ENCODE measurements around the gene TXNRD1. TPM values are rescaled to one million over a fixed set of nuclear protein-coding genes. Genes with fewer than 3 reads are reported as not detected.
"Not testable (repeated sequence)": the region's sequence is repeated elsewhere in the genome, so short reads cannot be mapped to it uniquely, and the experiment has no call there.

Gene TXNRD1
- total and polyA plus RNA-seq, 4 donors, result 48.3 to 81.6 (median 65.4) TPM

- DNase-seq (ENCODE audit: low read depth in 4 of 6, low spot score in 6 of 6), result peak in 1 of 6 donors; percentile 69
- Histone ChIP-seq H3K4me3 (ENCODE audit: low read depth, low read length) (no peak overlapping the region), H3K27ac (ENCODE audit: low read depth, low read length) (no peak overlapping the region), H3K27me3 (ENCODE audit: control insufficient read depth, insufficient read depth, low read length) (no peaks in the 10 kb centered on the region), H3K36me3 (ENCODE audit: control insufficient read depth, insufficient read depth, low read length) (no peaks in the 10 kb centered on the region), H3K4me1 (ENCODE audit: control insufficient read depth, insufficient read depth, low read length) (peaks cover 14% of the 10 kb centered on the region), H3K9me3 (ENCODE audit: control insufficient read depth, insufficient read depth, low read length) (no peaks in the 10 kb centered on the region)
- no CpG with 5 or more reads among the region's 2 CpGs for WGBS (ENCODE audit: insufficient coverage)
These were observed 165.8 kb downstream of the TXNRD1 start for GRCh38 chr12:104381341-104381730.

DNA sequence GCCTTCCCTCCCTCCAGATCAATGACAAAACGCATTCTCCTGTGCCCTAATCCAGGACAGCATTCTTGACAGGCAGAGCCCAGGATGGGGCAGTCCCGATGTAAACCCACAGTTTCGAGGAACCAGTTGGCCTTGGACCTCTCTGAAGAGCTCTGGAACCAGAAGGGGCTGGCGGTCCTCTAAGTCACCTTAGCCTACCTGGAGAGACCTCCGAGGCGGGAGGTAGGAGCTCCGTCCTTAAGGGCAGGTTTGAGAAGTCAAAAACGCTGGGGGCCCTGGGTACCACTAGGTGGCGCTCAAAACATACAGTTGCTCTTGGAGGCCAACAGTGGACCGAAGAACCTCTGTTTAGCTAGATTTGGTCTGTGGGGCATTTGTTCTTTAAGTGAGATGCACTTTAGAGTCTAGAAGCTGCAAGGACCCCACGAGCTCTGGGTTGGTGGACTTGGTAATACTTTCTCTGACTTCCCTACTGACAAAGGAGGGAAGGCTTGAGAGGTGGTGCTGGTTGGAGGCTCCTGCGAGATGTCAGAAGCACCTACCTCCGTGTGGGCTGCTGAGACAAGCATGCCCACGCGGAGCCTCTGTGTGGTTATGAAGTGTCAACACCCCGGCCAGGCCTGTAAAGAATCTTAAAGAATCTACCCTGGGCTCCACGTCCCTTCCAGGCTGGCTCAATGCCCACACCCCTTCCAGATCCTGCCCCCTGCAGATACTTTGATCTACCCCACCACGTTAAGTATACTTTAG is 166.3 kb downstream of the TXNRD1 start:
- H3K27ac ChIP-seq (ENCODE audit: low read depth, low read length), result no peak overlapping the region

GRCh38 chr12:104384141-104384880 is 168.7 kb downstream of the TXNRD1 start:
- no peak for DNase-seq (ENCODE audit: low read depth in 4 of 6, low spot score in 6 of 6)
- Histone ChIP-seq H3K4me1 (ENCODE audit: control insufficient read depth, insufficient read depth, low read length) (peaks cover 10% of the 10 kb centered on the region), H3K27ac (ENCODE audit: low read depth, low read length) (no peak overlapping the region), H3K36me3 (ENCODE audit: control insufficient read depth, insufficient read depth, low read length) (no peaks in the 10 kb centered on the region), H3K4me3 (ENCODE audit: low read depth, low read length) (no peak overlapping the region), H3K27me3 (ENCODE audit: control insufficient read depth, insufficient read depth, low read length) (no peaks in the 10 kb centered on the region), H3K9me3 (ENCODE audit: control insufficient read depth, insufficient read depth, low read length) (no peaks in the 10 kb centered on the region)
- WGBS (ENCODE audit: insufficient coverage), result no CpG with 5 or more reads among the region's 6 CpGs

More for the DNA sequence above, 166.3 kb downstream of the TXNRD1 start:
- peaks cover 9% of the 10 kb centered on the region for H3K4me1 ChIP-seq (ENCODE audit: control insufficient read depth, insufficient read depth, low read length)
- peak; percentile 67 to 95 (median 76) for DNase-seq (ENCODE audit: low read depth in 4 of 6, low spot score in 6 of 6)
- no peaks in the 10 kb centered on the region for H3K9me3 ChIP-seq (ENCODE audit: control insufficient read depth, insufficient read depth, low read length)
- H3K27me3 ChIP-seq (ENCODE audit: control insufficient read depth, insufficient read depth, low read length), result no peaks in the 10 kb centered on the region
- no peaks in the 10 kb centered on the region for H3K36me3 ChIP-seq (ENCODE audit: control insufficient read depth, insufficient read depth, low read length)
- H3K4me3 ChIP-seq (ENCODE audit: low read depth, low read length), result no peak overlapping the region
- 11% methylated on average over 12 of the region's 18 CpGs for WGBS (ENCODE audit: insufficient coverage)

GRCh38 chr12:104385510-104385909 is 169.9 kb downstream of the TXNRD1 start:
- WGBS (ENCODE audit: insufficient coverage), result no CpG with 5 or more reads among the region's 1 CpG
- Histone ChIP-seq H3K27me3 (ENCODE audit: control insufficient read depth, insufficient read depth, low read length) (no peaks in the 10 kb centered on the region), H3K4me3 (ENCODE audit: low read depth, low read length) (no peak overlapping the region), H3K4me1 (ENCODE audit: control insufficient read depth, insufficient read depth, low read length) (peaks cover 10% of the 10 kb centered on the region), H3K9me3 (ENCODE audit: control insufficient read depth, insufficient read depth, low read length) (no peaks in the 10 kb centered on the region), H3K27ac (ENCODE audit: low read depth, low read length) (no peak overlapping the region), H3K36me3 (ENCODE audit: control insufficient read depth, insufficient read depth, low read length) (no peaks in the 10 kb centered on the region)
- no peak for DNase-seq (ENCODE audit: low read depth in 4 of 6, low spot score in 6 of 6)

GRCh38 chr12:104386461-104386860 is 170.9 kb downstream of the TXNRD1 start:
- H3K4me1 ChIP-seq (ENCODE audit: control insufficient read depth, insufficient read depth, low read length), result peaks cover 10% of the 10 kb centered on the region
- H3K27me3 ChIP-seq (ENCODE audit: control insufficient read depth, insufficient read depth, low read length), result no peaks in the 10 kb centered on the region
- H3K4me3 ChIP-seq (ENCODE audit: low read depth, low read length), result no peak overlapping the region
- H3K9me3 ChIP-seq (ENCODE audit: control insufficient read depth, insufficient read depth, low read length), result no peaks in the 10 kb centered on the region
- no peaks in the 10 kb centered on the region for H3K36me3 ChIP-seq (ENCODE audit: control insufficient read depth, insufficient read depth, low read length)
- H3K27ac ChIP-seq (ENCODE audit: low read depth, low read length), result no peak overlapping the region
- WGBS (ENCODE audit: insufficient coverage), result 100% methylated on average over 1 of the region's 3 CpGs
- DNase-seq (ENCODE audit: low read depth in 4 of 6, low spot score in 6 of 6), result no peak

DNA sequence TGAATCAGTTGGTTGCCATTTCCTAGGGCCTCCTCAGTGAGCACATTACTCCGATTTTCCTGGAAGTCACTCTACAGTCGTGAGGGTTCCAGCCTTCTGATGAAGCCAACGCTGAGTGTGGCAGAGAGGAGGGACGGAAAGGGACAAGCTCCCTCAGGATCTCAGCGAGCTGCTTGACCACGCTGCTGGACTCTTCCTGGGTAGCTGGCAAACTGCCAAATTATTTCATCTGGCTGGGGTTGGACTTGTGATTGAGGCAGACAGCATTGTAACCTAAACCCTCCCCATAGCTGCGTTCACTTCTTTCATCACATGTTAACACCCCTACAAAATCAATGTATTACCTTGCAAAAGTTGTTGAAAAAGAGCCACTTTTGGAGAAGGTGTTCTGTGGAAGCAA is 171.6 kb downstream of the TXNRD1 start:
- Histone ChIP-seq H3K4me1 (ENCODE audit: control insufficient read depth, insufficient read depth, low read length) (peaks cover 5% of the 10 kb centered on the region), H3K27ac (ENCODE audit: low read depth, low read length) (no peak overlapping the region), H3K9me3 (ENCODE audit: control insufficient read depth, insufficient read depth, low read length) (no peaks in the 10 kb centered on the region), H3K4me3 (ENCODE audit: low read depth, low read length) (no peak overlapping the region), H3K27me3 (ENCODE audit: control insufficient read depth, insufficient read depth, low read length) (no peaks in the 10 kb centered on the region), H3K36me3 (ENCODE audit: control insufficient read depth, insufficient read depth, low read length) (no peaks in the 10 kb centered on the region)
- no peak for DNase-seq (ENCODE audit: low read depth in 4 of 6, low spot score in 6 of 6)
- WGBS (ENCODE audit: insufficient coverage), result 47% methylated on average over 6 of the region's 7 CpGs

DNA sequence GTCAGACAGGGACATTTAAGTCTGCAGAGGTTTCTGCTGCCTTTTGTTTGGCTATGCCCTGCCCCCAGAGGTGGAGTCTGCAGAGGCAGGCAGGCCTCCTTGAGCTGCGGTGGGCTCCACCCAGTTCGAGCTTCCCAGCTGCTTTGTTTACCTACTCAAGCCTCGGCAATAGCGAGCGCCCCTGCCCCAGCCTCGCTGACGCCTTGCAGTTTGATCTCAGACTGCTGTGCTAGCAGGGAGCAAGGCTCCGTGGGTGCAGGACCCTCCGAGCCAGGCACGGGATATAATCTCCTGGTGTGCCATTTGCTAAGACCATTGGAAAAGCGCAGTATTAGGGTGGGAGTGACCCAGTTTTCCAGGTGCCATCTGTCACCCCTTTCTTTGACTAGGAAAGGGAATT is 178.5 kb downstream of the TXNRD1 start:
- not testable (repeated sequence) for H3K27me3 ChIP-seq (ENCODE audit: control insufficient read depth, insufficient read depth, low read length); DNase-seq (ENCODE audit: low read depth in 4 of 6, low spot score in 6 of 6); H3K27ac ChIP-seq (ENCODE audit: low read depth, low read length); H3K36me3 ChIP-seq (ENCODE audit: control insufficient read depth, insufficient read depth, low read length); H3K4me1 ChIP-seq (ENCODE audit: control insufficient read depth, insufficient read depth, low read length); H3K9me3 ChIP-seq (ENCODE audit: control insufficient read depth, insufficient read depth, low read length); H3K4me3 ChIP-seq (ENCODE audit: low read depth, low read length)
- WGBS (ENCODE audit: insufficient coverage), result 78% methylated on average over 5 of the region's 11 CpGs

Other genes with a start within 250 kb of the TXNRD1 start
- gene TDG, start 249.9 kb upstream of the TXNRD1 start, total RNA-seq, result 10 to 100 TPM; 29.5 to 29.9 TPM
- gene TDG, start 249.9 kb upstream of the TXNRD1 start, polyA plus RNA-seq (ENCODE audit: insufficient read length in 2 of 2), result 10 to 100 TPM; 30.4 to 34.4 TPM
- gene GLT8D2, start 165.6 kb upstream of the TXNRD1 start, total RNA-seq, result 10 to 100 TPM; 49.0 to 86.8 TPM
- 10 to 100 TPM; 14.2 to 25.1 TPM for gene GLT8D2, start 165.6 kb upstream of the TXNRD1 start, polyA plus RNA-seq (ENCODE audit: insufficient read length in 2 of 2)
- gene HCFC2, start 151.2 kb upstream of the TXNRD1 start, total RNA-seq, result 10 to 100 TPM; 36.1 to 50.7 TPM
- 10 to 100 TPM; 19.1 to 22.6 TPM for gene HCFC2, start 151.2 kb upstream of the TXNRD1 start, polyA plus RNA-seq (ENCODE audit: insufficient read length in 2 of 2)
- gene NFYB, start 77.6 kb upstream of the TXNRD1 start, total RNA-seq, result 10 to 100 TPM; 28.2 to 42.2 TPM
- 10 to 100 TPM; 61.3 to 74.7 TPM for gene NFYB, start 77.6 kb upstream of the TXNRD1 start, polyA plus RNA-seq (ENCODE audit: insufficient read length in 2 of 2)
- 1 to 10 TPM; 5.3 to 6.5 TPM for gene EID3, start 88.0 kb downstream of the TXNRD1 start, total RNA-seq
- gene EID3, start 88.0 kb downstream of the TXNRD1 start, polyA plus RNA-seq (ENCODE audit: insufficient read length in 2 of 2), result 1 to 10 TPM; 4.3 to 4.7 TPM
- 10 to 100 TPM; 15.0 to 15.2 TPM for gene CHST11, start 241.2 kb downstream of the TXNRD1 start, total RNA-seq
- 10 to 100 TPM; 22.4 to 25.5 TPM for gene CHST11, start 241.2 kb downstream of the TXNRD1 start, polyA plus RNA-seq (ENCODE audit: insufficient read length in 2 of 2)

Data from spinal cord (tissue), 10 donors.